UCSD-AML1 (cell line): ENCODE data around the gene FARP2.

ENCODE experiments used
- DNase-seq: peaks from one replicate; lab custom pipeline; 2025; ENCODE audit not compliant: unreplicated experiment; lab: John Stamatoyannopoulos, UW

FARP2 gene

DNA sequence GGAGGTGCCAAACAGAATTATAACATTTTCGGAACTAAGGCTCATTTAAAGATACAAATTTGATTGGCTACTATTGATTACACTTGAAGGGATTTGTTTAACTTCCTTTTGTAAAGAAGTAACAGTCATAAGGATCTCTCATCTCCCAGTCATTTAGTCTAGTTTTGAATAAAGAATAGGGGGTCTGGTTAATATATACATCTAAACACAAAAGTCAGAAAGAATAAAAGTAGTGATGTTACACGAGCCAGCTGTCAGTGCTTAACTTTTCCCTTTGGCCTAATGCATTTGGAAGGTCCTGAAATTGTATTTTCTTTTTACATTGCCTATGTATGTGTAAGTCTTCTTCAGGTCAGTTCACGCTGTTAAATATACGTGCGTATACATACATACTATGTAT is 32.3 kb upstream of the FARP2 start:
- no peak for DNase-seq

DNA sequence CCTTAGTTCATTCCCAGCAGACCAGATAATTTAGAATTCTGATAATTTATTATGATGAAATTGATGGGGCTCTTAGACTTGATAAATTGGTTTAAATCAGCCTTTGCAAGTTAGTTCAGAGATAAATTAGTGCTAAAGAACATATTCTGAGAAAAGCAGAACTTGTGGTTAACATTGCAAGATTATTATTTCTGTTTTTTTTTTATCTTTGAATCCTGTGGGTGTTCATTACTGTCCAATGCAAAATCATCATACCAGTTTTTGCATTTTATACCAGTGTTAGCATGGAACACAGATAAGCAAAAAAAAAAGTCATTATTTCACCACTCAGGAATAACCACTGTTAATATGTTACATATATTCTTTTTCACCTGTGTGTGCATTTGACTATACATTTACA is 31.3 kb upstream of the FARP2 start:
- DNase-seq = no peak

DNA sequence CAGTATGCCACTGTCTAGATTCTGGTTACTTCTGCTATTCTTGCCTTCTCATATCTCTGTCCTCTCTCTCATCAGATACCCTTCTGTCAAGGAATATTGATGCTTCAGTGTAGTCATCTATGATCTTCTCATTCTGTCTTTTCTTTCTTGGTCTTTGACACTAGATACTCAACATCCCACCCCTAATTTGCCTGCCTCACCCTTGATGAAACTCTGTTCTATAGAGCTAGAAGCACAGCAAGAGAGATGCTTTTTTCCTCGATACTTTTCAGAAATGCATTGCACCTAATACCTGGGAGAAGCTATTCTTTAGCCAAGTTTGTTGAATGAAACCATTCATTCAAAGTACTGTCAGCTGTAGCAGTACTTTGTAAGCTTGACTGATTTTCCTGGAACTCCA is 30.8 kb upstream of the FARP2 start:
- no peak for DNase-seq

DNA sequence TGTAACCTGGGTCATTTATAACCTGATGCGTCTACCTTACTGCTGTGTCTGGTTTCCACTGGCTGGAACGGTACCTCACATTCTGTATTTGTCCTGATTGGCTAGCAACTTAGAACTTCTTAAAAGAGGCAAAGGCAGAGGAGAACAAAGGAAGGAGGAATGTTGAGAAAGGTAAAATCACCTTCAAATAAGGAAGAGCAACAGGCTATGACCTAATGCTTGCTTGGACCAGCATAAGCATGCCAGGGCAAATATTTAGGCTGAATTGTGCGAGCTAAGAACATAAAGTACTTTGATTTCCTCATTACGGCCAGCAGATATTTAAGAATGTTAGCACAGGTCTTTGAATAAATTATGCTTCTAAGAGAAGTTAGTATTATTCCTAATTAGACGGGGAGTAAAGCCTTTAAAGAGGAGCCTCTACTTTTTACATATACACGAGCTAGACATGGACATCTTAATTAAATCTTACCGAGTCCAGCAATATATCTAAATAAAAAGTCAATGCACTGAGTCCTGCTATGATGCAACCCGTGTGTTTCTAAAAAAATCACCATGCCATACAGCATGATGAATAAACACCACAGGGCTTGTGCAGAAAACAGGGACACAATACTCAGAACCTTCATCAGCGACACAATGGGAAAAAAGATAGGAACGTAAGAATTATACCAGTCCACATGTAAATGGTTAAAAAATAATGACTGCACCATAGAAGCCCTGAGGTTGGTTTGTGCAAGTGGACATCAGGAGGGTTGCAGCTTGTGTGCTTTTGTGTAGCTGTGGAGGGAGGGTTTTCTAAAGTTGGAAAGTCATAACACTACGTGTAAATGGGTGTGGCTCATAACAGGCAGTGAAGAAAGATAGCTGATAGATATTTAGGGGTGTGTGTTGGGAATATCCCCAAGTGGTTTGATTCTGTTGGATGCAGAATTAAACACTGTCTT is 26.1 kb upstream of the FARP2 start:
- no peak for DNase-seq

DNA sequence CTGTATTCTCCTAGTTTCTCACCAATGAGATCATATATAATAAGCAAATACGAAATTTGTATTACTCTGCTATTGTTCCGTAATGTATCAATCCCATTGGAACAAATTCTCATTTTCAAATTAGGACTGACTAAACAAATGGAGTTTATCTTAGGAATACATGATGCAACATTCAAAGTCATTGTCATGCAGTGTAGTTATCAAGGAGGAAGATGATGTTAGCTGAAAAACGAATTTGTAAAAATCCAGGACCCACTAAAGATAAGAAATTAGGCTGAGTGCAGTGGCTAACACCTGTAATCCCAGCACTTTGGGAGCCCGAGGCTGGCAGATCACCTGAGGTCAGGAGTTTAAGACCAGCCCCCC is 25.5 kb upstream of the FARP2 start:
- DNase-seq = no peak

DNA sequence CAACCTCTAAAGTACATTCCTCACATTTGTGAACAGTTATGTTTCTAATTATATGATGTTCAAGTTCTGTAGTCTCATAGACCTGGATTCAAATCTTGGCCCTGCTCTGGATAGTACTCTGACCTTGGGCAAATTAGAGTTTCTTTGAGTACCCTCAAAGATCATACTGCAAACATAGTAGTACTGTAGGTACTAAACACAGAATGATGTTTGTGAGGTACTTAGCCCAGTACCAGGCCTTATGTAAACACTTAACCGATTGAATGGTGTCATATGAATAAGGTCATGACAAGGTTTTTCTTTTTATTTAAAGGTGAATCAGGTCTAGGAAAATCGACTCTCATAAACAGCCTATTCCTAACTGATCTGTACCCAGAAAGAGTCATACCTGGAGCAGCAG is 21.3 kb upstream of the FARP2 start:
- DNase-seq = no peak

DNA sequence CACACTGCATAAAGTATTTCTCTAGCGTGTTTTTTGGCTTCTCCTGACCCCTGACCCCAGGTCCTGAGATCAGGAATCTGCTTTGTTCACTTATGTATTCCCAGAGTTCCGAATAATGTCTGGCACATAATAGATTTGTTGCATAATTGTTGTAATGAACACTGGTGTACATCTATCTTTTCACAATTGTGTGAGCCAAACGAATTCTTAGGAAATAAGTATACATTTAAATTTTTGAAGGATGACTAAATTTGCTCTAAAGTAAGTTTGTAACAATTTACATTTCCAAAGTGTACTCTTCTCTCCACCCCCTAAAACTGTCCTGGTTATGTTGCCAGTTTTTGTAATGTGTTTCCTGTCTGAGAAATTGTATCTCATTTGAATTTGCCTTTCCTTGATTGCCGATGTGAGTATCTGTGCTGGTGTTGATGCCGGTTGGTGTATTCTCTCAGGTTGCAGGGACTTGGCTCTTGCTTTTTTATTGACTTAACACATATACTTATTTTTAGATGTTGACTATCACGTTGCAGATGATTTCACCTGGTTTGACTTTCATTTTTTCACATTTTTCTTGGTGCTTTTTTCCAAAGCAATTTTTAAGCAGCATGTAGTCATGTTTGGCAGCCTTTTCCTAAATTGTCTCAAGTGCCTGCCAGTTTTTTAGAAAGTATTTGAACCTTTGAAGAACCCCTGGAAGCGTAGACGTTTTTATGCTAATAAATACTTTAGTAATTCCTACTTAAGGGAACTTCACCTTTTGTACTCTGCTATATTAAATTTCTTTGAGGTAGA is 16.1 kb upstream of the FARP2 start:
- DNase-seq = no peak

DNA sequence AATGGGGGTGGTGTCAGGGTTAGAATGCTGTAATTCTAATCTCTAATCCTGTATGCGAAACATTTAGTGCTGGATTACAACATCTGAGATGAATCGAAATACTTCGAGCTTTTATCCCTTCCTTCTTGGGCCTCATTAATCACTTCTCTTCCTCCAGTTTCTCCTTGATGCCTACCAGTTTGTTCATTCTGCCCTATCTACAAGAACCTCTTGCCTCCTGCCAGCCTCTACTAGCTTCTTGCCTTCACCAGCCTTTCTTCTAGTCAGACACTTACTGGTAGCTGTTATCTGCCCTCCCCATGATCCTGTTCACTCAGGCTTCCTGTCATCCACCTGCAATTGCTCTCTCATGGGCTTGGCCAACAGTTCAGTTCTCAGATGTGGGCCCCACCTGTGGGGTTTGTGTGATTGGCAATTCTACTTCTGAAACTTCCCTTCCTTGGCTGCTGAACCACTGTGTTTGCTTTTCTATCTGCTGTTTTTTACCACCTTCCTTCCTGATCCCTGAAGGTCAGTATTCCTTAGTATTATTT is 15.4 kb upstream of the FARP2 start:
- no peak for DNase-seq

DNA sequence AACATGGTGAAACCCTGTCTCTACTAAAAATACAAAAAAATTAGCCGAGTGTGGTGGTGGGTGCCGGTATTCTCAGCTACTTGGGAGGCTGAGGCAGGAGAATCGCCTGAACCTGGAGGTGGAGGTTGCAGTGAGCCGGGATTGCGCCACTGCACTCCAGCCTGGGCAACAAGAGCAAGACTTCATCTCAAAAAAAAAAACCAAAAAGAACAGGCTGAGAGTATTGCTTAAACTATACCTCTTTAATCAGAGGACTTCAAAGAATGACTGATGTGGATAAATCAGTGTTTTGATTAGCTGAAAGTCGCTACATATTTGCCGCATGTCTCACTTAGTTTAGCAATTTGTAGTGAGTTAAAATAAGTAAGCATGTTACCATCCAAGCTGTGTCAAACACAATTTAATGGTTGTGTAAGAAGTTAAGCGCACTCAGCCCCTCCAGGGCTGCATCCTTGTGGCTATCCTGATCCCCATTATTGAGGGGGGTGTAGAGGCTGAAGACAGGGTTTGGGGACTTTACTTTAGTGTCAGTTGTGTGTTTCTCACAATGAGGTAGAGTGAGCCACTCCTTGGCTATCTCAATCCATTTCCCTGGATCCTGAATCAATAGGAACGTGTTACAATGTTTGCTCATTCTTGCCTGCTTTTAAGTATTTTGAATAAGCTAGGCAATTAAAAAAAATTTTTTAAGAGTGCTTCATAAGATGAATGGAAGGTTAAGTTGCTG is 11.0 kb upstream of the FARP2 start:
- DNase-seq = no peak

DNA sequence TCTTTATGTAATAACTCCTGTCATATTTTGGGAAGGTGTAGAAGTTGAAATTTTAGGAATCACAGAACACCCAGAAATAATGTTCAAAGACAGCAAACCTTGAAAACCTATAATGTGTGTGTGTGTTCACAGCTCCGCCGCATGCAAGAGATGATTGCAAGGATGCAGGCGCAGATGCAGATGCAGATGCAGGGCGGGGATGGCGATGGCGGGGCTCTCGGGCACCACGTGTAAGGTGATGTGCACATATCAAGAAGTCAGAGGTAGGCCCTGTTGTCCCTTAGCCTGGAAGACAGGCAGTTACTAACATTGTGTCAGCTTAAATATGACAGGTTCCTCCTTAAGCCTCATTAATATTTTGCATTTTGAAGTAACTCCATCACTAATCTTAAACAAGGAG is 6.1 kb upstream of the FARP2 start:
- no peak for DNase-seq

DNA sequence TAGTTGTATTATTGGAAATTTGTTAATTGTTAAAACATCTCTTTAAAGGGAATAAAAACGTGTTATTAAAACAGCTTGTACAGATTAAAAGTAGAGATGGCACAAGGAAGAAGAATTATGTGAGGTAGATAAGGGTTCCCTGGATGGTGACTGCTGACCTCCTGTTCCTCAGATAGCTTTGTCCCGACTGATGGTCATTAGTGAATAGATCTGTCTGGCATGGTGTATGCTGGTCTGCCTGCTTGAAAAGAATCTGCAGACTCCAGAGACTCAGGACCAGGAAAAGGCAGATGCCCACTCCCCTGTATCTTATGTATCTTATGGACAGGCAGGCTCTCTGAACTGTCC is 5.6 kb upstream of the FARP2 start:
- no peak for DNase-seq

DNA sequence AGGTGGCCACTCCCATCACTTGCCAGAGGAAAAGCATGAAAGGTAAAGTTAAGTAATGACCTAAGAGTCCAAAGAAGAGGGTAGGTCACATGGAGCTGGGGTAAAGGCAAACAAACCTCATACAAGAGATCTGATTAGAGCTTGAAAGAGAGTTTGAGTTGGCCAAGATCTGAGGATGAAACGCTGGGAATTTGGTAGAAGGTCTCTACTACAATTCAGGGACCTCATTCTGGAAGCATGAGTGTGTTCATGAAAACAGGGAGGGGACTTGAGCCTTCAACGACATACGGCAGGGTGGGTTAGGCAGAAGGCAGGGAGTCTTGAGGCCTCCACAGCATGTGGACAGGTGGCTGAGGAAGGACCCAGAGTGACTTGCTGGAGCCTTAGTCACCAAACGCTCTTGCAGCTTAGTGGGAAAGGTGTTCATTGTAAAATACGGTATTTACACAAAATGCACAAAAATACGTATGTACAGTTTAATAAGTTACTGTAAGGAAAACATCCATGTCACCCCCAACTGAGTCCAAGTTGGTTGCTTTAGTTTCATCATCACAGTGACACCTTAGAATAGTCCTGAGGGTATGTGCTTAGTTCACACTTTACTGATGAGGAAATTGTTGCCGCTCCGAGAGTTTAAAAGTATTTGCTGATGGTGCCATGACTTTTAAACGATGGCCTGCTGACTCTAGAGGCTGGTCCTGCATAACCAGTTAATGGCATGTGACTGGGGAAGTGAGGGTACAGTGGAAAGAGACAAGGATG is 5.0 kb upstream of the FARP2 start:
- no peak for DNase-seq

DNA sequence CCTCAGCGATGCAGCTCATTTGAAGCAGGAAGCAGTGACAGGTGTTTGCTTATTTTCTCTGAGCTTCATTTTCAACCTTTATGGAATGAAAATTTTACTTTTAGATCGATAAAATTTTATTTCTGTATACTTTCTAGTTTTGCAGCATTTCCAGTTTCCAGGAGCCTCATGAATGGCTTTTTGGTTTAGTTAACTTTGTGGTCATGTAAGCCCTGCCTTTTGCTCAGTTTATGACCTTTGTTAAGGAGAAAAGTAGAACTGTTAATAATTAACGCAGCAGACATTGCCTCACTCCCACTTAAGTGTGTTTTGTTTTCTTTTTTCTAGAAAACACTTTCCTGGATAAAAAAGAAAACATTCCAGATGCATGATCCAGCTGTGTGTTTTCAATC is 4.4 kb upstream of the FARP2 start:
- DNase-seq = no peak

DNA sequence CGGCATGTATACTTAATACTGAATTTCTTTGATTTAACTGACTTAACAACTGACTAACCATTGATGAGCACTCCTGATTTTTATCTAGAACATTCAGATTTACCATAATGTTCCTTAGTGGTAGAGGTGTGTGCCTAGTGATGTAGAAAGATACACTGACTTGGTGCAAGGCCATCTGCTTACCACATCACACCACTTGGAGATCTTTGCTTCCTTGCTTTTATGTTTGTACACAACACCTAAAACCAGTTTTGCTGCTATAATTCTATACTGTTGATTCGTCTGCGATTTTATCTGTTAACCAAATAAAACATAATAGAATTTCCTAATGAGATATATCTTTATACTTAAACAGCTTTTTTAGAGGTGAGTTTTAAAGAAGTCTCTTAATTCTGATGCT is 3.9 kb upstream of the FARP2 start:
- DNase-seq = no peak

DNA sequence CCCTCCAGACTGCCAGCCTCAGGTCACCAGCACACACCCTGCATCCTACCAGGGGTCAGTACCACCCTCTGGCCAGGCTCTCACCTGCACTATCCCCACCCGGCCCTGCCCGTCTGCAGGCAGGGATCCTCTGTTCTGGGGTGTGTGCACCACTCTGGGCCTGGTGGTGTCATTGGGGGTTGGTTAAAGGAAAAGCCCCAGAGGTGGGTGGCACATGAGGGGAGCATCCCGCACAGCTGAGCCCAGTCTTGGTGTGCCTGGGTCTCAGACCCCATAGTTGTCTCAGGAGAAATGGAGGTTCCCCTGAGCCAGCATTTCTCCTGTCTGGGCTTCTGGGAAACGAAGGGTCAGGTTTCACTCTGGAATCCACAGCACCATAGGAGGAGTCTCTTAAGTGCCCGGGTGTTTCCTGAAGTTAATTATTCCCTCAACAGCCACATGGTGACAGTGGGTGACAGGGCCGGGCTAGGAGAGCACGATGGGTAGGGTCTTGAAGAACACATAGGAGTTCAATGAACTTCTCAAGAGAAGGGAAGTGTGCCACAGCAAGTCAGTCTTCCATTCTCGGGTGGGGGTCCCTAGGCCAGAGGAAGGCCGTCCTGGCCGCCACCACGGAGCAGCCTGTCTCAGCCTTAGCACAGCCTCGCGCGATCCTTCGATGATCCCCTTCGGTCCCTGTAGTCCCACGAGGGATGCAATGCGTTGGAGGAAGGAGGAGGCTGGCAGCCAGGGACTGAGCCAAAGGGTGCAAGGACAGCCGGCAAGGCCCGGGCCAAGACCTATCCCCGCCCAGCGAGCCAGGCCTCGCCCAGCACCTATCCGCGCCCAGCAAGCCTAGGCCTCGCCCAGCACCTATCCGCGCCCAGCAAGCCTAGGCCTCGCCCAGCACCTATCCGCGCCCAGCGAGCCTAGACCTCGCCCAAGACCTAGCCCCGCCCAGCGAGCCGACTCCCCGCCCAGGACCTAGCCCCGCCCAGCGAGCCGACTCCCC is 1.1 kb upstream of the FARP2 start:
- peak; percentile 61 for DNase-seq

DNA sequence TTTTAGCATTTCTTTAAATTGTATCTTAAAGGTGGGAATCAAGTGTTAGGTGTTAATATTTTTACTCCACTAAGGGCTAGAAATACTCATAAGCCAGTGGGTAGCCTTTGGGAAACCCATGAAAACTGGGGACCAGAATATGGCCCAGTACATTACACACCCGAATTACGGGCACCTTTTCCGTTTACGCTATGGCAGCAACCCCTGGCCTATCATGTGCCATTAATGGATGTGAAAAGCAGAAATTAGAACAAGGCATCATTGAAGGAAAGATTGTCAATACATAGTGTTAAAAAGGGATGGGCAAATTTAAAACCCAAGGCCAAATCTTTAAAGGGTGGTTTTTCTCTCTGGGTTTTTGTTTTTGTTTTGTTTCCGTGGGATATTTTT is 781 bp downstream of the FARP2 start:
- DNase-seq = no peak

DNA sequence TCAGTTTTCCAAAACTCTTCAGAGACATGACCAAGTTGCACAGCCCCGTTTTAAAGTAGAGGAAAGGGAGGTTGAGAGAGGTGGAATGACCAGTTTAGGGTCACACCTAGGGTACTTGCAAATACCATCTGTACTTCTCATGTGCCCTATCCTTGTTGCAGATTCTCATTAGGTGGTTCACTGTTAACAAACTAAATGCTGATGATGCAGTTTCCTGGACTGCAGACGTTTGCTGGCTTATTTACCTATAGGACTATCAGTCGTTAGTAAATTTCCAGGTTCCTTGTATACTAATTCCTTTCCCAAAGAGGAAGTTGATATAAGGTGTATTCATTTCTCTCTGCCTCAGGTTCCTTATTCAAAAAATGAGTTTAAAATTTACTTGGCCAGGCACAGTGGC is 1.4 kb downstream of the FARP2 start:
- DNase-seq = no peak

DNA sequence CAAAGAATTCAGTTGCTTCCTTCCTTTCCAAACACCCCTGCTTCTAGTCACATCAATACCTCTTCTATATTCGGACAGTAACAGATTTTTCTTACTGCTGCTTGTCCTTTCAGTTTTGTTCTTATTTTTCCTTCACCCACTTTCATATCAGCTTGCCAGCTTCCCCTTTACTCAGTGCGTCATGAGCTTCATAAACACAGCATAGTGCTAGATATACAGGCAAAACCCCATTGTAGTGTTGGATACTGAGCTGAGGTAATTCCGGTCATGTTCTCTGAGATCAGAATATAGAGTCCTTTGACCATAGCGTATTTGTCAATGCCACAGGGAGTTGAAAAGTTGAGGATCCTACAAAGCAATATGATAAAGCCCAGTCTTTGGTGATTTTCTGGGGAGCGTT is 2.4 kb downstream of the FARP2 start:
- no peak for DNase-seq

DNA sequence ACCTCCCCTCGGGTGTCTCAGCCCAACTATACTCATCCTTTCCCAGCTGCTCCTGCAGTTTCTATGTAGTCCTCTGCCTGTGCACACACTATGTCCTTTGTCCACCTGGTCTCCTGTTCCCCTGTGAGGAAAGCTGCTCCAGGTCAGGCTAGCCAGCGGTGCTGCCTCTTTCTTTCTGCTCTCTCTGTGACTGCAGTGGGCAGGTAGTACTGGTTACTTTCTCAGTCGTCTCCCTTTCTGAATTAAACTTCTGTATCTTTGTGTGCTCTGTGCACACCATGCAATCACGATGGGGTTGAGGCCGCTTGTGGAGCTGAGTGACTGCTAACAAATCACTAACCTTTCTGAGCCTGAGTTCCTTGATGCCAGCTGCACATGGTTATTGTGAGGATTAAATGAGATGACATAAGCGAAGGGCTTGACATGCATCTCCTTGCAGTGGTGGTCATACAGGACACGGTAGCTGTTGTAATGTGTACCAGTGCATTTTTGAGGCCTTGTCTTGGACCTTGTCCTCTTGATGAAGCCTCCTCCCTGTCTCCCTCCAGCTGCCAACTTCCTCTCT is 3.5 kb downstream of the FARP2 start:
- DNase-seq = no peak
